Neuronal stem cell (in vitro differentiated cells): Measurements from ENCODE around the gene TSHR.

Experiments
- DNase-seq: peaks from one replicate; pipeline ENCODE4 v3.0.0-alpha.2; 2013; ENCODE audit warnings: low spot score
- H2AFZ ChIP-seq: one replicate; pipeline ENCODE4 v1.6.1; 2013; ENCODE audit warnings: mild to moderate bottlenecking, low read length, inconsistent platforms
- H2AK5ac ChIP-seq: 2 replicates; pipeline ENCODE4 v1.6.1; 2013; ENCODE audit warnings: low read depth, mild to moderate bottlenecking, inconsistent platforms, low read length, moderate library complexity, mixed read lengths
- H2BK120ac ChIP-seq: 2 replicates; pipeline ENCODE4 v1.6.1; 2013; ENCODE audit warnings: low read depth, mild to moderate bottlenecking, inconsistent platforms, low read length, moderate library complexity, mixed read lengths
- H2BK12ac ChIP-seq: one replicate; pipeline ENCODE4 v1.6.1; 2013; ENCODE audit warnings: low read length, inconsistent platforms
- H2BK15ac ChIP-seq: 2 replicates; pipeline ENCODE4 v1.6.1; 2013; ENCODE audit warnings: mild to moderate bottlenecking, low read length, inconsistent platforms, mixed read lengths
- H2BK5ac ChIP-seq: one replicate; pipeline ENCODE4 v1.6.1; 2013; ENCODE audit warnings: inconsistent platforms, mild to moderate bottlenecking, low read length, moderate library complexity
- H3K14ac ChIP-seq: one replicate; pipeline ENCODE4 v1.6.1; 2013; ENCODE audit warnings: low read length, inconsistent platforms
- H3K18ac ChIP-seq: 2 replicates; pipeline ENCODE4 v1.6.1; 2013; ENCODE audit warnings: low read length, inconsistent platforms
- H3K23ac ChIP-seq: 2 replicates; pipeline ENCODE4 v1.6.1; 2013; ENCODE audit warnings: low read depth, mild to moderate bottlenecking, mixed read lengths, low read length, inconsistent platforms; ENCODE audit not compliant: poor library complexity
- H3K27ac ChIP-seq: replicated peaks from 3 replicates; pipeline ENCODE4 v1.5.1; 2013; ENCODE audit warnings: low read length, inconsistent platforms
- H3K27me3 ChIP-seq, 3 experiments: 2 replicates each; pipeline ENCODE4 v1.6.1; 2013; ENCODE audit warnings: low read length in 3 of 3, mild to moderate bottlenecking in 2 of 3, inconsistent platforms in 1 of 3, low read depth in 1 of 3, mixed read lengths in 1 of 3, moderate library complexity in 1 of 3; ENCODE audit not compliant: control insufficient read depth in 3 of 3, insufficient read depth in 3 of 3
- H3K36me3 ChIP-seq, 2 donors: replicated peaks in 1 of 2; 2 replicates each; pipeline ENCODE4 v1.6.1; 2013; ENCODE audit warnings: low read length in 2 of 2; ENCODE audit not compliant: control insufficient read depth in 2 of 2, insufficient read depth in 2 of 2
- H3K4ac ChIP-seq: 2 replicates; pipeline ENCODE4 v1.6.1; 2013; ENCODE audit warnings: inconsistent platforms, mild to moderate bottlenecking, low read length, moderate library complexity
- H3K4me1 ChIP-seq, 2 donors: 1 replicate in 1 of 2; 2 replicates in 1 of 2; pipeline ENCODE4 v1.6.1; 2013; ENCODE audit warnings: low read length in 2 of 2, low read depth in 1 of 2; ENCODE audit not compliant: control insufficient read depth in 2 of 2, insufficient read depth in 1 of 2
- H3K4me2 ChIP-seq: one replicate; pipeline ENCODE4 v1.6.1; 2013; ENCODE audit warnings: mild to moderate bottlenecking, low read length, inconsistent platforms; ENCODE audit not compliant: insufficient read depth, poor library complexity, severe bottlenecking
- H3K4me3 ChIP-seq, 2 donors: 2 replicates each; pipeline ENCODE4 v1.5.1; 2013; ENCODE audit warnings: low read length in 2 of 2, mild to moderate bottlenecking in 2 of 2, inconsistent platforms in 1 of 2, moderate library complexity in 1 of 2
- H3K79me1 ChIP-seq: one replicate; pipeline ENCODE4 v1.6.1; 2013; ENCODE audit warnings: low read depth, mild to moderate bottlenecking, inconsistent platforms, low read length, moderate library complexity
- H3K9ac ChIP-seq: one replicate; pipeline ENCODE4 v1.6.1; 2013; ENCODE audit warnings: mild to moderate bottlenecking, low read depth, low read length, inconsistent platforms; ENCODE audit not compliant: poor library complexity
- H3K9me3 ChIP-seq, 2 donors: replicated peaks in 1 of 2; 2 replicates each; pipeline versions ENCODE3 to v1.6.1; 2013; ENCODE audit warnings: low read length in 2 of 2, mild to moderate bottlenecking in 2 of 2, inconsistent platforms in 1 of 2, low read depth in 1 of 2, mixed read lengths in 1 of 2, moderate library complexity in 1 of 2; ENCODE audit not compliant: control insufficient read depth in 2 of 2, insufficient read depth in 1 of 2
- H4K8ac ChIP-seq: one replicate; pipeline ENCODE4 v1.6.1; 2013; ENCODE audit warnings: low read depth, mild to moderate bottlenecking, inconsistent platforms, low read length, moderate library complexity
- H4K91ac ChIP-seq: one replicate; pipeline ENCODE4 v1.6.1; 2013; ENCODE audit warnings: low read length, low read depth, mild to moderate bottlenecking, inconsistent platforms; ENCODE audit not compliant: poor library complexity
- WGBS, 2 donors: extraction: QIAGEN DNeasy Blood & Tissue Kit; methylation state at CpG; one replicate each; pipeline ENCODE4 v1.1.7; 2013; ENCODE audit warnings: missing lambda C conversion rate in 2 of 2, mixed read lengths in 1 of 2; ENCODE audit not compliant: insufficient read length in 2 of 2, insufficient replicate concordance in 1 of 2; ENCODE audit errors: extremely low coverage in 2 of 2; 5-methylcytosine and 5-hydroxymethylcytosine counted together

Gene TSHR

GRCh38 chr14:80944861-80945617 lies 10.4 kb upstream of the TSHR start:
- Histone ChIP-seq H3K4me2 (no peak overlapping the region), H3K9me3 (no peaks in the 10 kb centered on the region), H3K18ac (no peak overlapping the region), H2BK15ac (no peak overlapping the region), H4K8ac (no peak overlapping the region), H3K23ac (no peak overlapping the region), H3K4ac (no peak overlapping the region), H3K4me1 (peaks cover 3% of the 10 kb centered on the region in 2 donors), H3K14ac (no peak overlapping the region), H3K27ac (no peak overlapping the region), H2AFZ (no peak overlapping the region), H2BK120ac (no peak overlapping the region), H2AK5ac (no peak overlapping the region), H3K9ac (no peak overlapping the region), H2BK12ac (no peak overlapping the region), H3K27me3 (peaks cover 0 to 4% (median 0%) of the 10 kb centered on the region in 3 experiments), H3K36me3 (no peaks in the 10 kb centered on the region), H4K91ac (no peak overlapping the region), H2BK5ac (no peak overlapping the region), H3K79me1 (no peaks in the 10 kb centered on the region), H3K4me3 (no peak overlapping the region)
- no CpG with 5 or more reads among the region's 5 CpGs for WGBS, 2 donors
- DNase-seq = no peak

- Histone ChIP-seq H3K27ac (no peak overlapping the region), H2BK15ac (no peak overlapping the region), H2AK5ac (no peak overlapping the region), H3K4me3 (no peak overlapping the region), H3K9ac (no peak overlapping the region), H2AFZ (no peak overlapping the region), H3K4ac (no peak overlapping the region), H3K27me3 (peaks cover 0 to 4% (median 0%) of the 10 kb centered on the region in 3 experiments), H3K9me3 (no peaks in the 10 kb centered on the region), H3K18ac (no peak overlapping the region), H2BK120ac (no peak overlapping the region), H2BK12ac (no peak overlapping the region), H3K79me1 (no peaks in the 10 kb centered on the region), H3K36me3 (no peaks in the 10 kb centered on the region), H3K23ac (no peak overlapping the region), H3K4me1 (peaks cover 0 to 3% of the 10 kb centered on the region in 2 donors), H2BK5ac (no peak overlapping the region), H3K14ac (no peak overlapping the region), H4K91ac (no peak overlapping the region), H3K4me2 (no peak overlapping the region), H4K8ac (no peak overlapping the region)
- no CpG with 5 or more reads among the region's 1 CpG for WGBS, 2 donors
- no peak for DNase-seq
These were observed 9.2 kb upstream of the TSHR start for GRCh38 chr14:80946187-80946586.

DNA sequence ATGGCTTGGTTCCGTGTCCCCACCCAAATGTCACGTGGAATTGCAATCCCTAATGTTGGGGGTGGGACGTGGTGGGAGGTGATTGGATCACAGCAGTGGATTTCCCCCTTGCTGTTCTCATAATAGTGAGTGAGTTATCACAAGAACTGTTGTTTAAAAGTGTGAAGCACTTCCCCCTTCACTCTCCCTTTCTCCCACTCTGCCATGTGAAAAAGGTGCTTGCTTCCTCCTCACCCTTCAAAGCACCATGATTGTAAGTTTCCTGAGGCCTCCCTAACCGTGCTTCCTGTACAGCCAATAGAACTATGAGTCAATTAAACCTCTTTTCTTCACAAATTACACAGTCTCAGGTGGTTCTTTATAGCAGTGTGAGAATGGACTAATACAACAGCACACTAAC lies 8.6 kb upstream of the TSHR start:
- no peak overlapping the region for H3K27ac ChIP-seq
- no peaks in the 10 kb centered on the region for H3K79me1 ChIP-seq
- H3K4me1 ChIP-seq = peaks cover 0 to 3% of the 10 kb centered on the region in 2 donors
- no peak overlapping the region for H3K9ac ChIP-seq
- H2BK5ac ChIP-seq = no peak overlapping the region
- no CpG with 5 or more reads among the region's 4 CpGs for WGBS, 2 donors
- H4K91ac ChIP-seq = no peak overlapping the region
- H2BK120ac ChIP-seq = no peak overlapping the region
- H2AK5ac ChIP-seq = no peak overlapping the region
- no peak overlapping the region for H3K4me2 ChIP-seq
- no peak overlapping the region for H2BK12ac ChIP-seq
- H3K36me3 ChIP-seq = no peaks in the 10 kb centered on the region
- H4K8ac ChIP-seq = no peak overlapping the region
- H3K23ac ChIP-seq = no peak overlapping the region
- H3K4ac ChIP-seq = no peak overlapping the region
- no peak overlapping the region for H3K4me3 ChIP-seq
- H3K18ac ChIP-seq = no peak overlapping the region
- H3K9me3 ChIP-seq = no peaks in the 10 kb centered on the region
- no peak overlapping the region for H2AFZ ChIP-seq
- no peak for DNase-seq
- H2BK15ac ChIP-seq = no peak overlapping the region
- no peak overlapping the region for H3K14ac ChIP-seq
- peaks cover 0 to 4% (median 0%) of the 10 kb centered on the region in 3 experiments for H3K27me3 ChIP-seq

DNA sequence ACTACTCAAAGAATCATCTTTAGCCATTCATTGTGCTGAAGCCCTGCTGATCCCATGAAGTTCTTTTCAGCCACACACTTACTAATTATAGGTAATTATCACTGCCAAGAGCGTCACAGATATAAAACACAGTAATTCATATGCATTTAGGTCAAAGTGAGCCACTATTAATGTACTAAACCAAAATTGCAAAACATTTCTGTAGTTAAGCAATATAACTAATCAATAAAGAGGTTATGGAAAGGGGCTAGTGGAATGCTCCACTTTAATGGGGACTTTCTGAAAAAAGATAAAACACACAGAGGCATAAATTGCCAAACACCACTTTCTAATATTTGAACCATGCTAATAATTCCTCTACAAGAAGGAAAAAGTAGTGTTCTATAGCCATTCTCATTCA lies 7.1 kb upstream of the TSHR start:
- Histone ChIP-seq H2AK5ac (no peak overlapping the region), H3K9ac (no peak overlapping the region), H3K4me1 (no peaks in the 10 kb centered on the region), H3K27me3 (peaks cover 0 to 4% (median 0%) of the 10 kb centered on the region in 3 experiments), H2BK15ac (no peak overlapping the region), H3K79me1 (no peaks in the 10 kb centered on the region), H2BK120ac (no peak overlapping the region), H3K23ac (no peak overlapping the region), H3K18ac (no peak overlapping the region), H3K4me2 (no peak overlapping the region), H3K36me3 (no peaks in the 10 kb centered on the region), H2AFZ (no peak overlapping the region), H3K9me3 (no peaks in the 10 kb centered on the region), H3K4ac (no peak overlapping the region), H2BK5ac (no peak overlapping the region), H2BK12ac (no peak overlapping the region), H3K27ac (no peak overlapping the region), H4K8ac (no peak overlapping the region), H3K4me3 (no peak overlapping the region), H3K14ac (no peak overlapping the region), H4K91ac (no peak overlapping the region)
- DNase-seq = no peak
- no CpG with 5 or more reads among the region's 1 CpG for WGBS, 2 donors
